ENCODE measurements around the gene KCNQ1.

Gene KCNQ1

DNA sequence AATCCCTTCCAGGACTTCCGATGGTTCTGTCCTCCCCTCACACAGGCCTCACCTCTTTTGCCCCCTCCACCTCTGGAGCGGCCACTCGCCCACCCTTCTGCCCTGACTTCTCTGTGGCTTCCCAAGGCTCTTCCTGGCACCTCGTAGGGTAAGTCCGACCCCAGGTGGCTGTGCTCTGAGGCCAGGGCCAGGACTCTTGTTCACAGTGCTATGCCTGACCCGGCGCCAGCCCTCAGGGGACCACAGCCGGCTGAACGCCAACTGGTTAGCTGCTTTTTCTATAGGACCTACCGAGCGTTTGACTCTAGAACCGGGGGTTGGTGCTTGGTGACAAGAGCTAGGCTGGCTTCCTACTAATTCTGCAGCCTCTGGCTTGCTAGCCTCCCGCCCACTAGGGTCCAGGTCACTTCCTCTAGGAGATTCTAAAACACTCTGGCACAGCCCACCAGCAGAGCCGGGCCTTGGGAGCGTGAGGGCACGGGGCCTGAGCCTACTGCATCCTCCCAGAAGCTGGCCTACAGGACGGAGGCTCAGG, 283.4 kb downstream of the KCNQ1 start:
- H3K36me3 ChIP-seq (ENCODE audit: insufficient read depth, low read length), result no peaks in the 10 kb centered on the region
- no peak overlapping the region for H2AFZ ChIP-seq (ENCODE audit: low read depth, low read length)
- no peaks in the 10 kb centered on the region for H3K9me3 ChIP-seq (ENCODE audit: insufficient read depth, low read length, severe bottlenecking)
- H3K4me1 ChIP-seq (ENCODE audit: insufficient read depth, low read length), result no peaks in the 10 kb centered on the region
- H3K27ac ChIP-seq (ENCODE audit: low read length), result no peak overlapping the region
- no peak for TF ChIP-seq EZH2 (IDR thresholded peaks at IDR 0.05; ENCODE audit: borderline replicate concordance, low read depth, low read length, severe bottlenecking)
- TF ChIP-seq, protein P1, sequence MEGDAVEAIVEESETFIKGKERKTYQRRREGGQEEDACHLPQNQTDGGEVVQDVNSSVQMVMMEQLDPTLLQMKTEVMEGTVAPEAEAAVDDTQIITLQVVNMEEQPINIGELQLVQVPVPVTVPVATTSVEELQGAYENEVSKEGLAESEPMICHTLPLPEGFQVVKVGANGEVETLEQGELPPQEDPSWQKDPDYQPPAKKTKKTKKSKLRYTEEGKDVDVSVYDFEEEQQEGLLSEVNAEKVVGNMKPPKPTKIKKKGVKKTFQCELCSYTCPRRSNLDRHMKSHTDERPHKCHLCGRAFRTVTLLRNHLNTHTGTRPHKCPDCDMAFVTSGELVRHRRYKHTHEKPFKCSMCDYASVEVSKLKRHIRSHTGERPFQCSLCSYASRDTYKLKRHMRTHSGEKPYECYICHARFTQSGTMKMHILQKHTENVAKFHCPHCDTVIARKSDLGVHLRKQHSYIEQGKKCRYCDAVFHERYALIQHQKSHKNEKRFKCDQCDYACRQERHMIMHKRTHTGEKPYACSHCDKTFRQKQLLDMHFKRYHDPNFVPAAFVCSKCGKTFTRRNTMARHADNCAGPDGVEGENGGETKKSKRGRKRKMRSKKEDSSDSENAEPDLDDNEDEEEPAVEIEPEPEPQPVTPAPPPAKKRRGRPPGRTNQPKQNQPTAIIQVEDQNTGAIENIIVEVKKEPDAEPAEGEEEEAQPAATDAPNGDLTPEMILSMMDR (IDR thresholded peaks at IDR 0.05; ENCODE audit: borderline replicate concordance, extremely low read depth, low read length, poor library complexity, severe bottlenecking), result no peak
- no peak overlapping the region for H3K9ac ChIP-seq (ENCODE audit: low read depth, low read length)
- peaks cover 11% of the 10 kb centered on the region for H3K27me3 ChIP-seq (ENCODE audit: insufficient read depth, low read length, poor library complexity)
- no peaks in the 10 kb centered on the region for H3K79me2 ChIP-seq (ENCODE audit: insufficient read depth, low read length)
- H3K4me2 ChIP-seq (ENCODE audit: insufficient read depth, low read length), result no peak overlapping the region
- peaks cover 6% of the 10 kb centered on the region for H4K20me1 ChIP-seq (ENCODE audit: insufficient read depth, low read length)
- DNase-seq, result no peak
- ATAC-seq (ENCODE audit: insufficient read depth, low read depth), result no peak
- no peak overlapping the region for H3K4me3 ChIP-seq (ENCODE audit: low read depth in 1 of 2, low read length in 2 of 2)

- peaks cover 6% of the 10 kb centered on the region for H4K20me1 ChIP-seq (ENCODE audit: insufficient read depth, low read length)
- no peak for ATAC-seq (ENCODE audit: insufficient read depth, low read depth)
- H3K27me3 ChIP-seq (ENCODE audit: insufficient read depth, low read length, poor library complexity), result peaks cover 11% of the 10 kb centered on the region
- H3K79me2 ChIP-seq (ENCODE audit: insufficient read depth, low read length), result no peaks in the 10 kb centered on the region
- H3K4me2 ChIP-seq (ENCODE audit: insufficient read depth, low read length), result no peak overlapping the region
- no peak for DNase-seq
- no peaks in the 10 kb centered on the region for H3K36me3 ChIP-seq (ENCODE audit: insufficient read depth, low read length)
- no peaks in the 10 kb centered on the region for H3K9me3 ChIP-seq (ENCODE audit: insufficient read depth, low read length, severe bottlenecking)
- no peak overlapping the region for H3K4me3 ChIP-seq (ENCODE audit: low read depth in 1 of 2, low read length in 2 of 2)
- no peaks in the 10 kb centered on the region for H3K4me1 ChIP-seq (ENCODE audit: insufficient read depth, low read length)
- no peak overlapping the region for H3K27ac ChIP-seq (ENCODE audit: low read length)
- H2AFZ ChIP-seq (ENCODE audit: low read depth, low read length), result no peak overlapping the region
- no peak for TF ChIP-seq EZH2 (IDR thresholded peaks at IDR 0.05; ENCODE audit: borderline replicate concordance, low read depth, low read length, severe bottlenecking)
- TF ChIP-seq, protein P1 (IDR thresholded peaks at IDR 0.05; ENCODE audit: borderline replicate concordance, extremely low read depth, low read length, poor library complexity, severe bottlenecking), result no peak
- no peak overlapping the region for H3K9ac ChIP-seq (ENCODE audit: low read depth, low read length)
These were observed 284.0 kb downstream of the KCNQ1 start for GRCh38 chr11:2728663-2729332.

DNA sequence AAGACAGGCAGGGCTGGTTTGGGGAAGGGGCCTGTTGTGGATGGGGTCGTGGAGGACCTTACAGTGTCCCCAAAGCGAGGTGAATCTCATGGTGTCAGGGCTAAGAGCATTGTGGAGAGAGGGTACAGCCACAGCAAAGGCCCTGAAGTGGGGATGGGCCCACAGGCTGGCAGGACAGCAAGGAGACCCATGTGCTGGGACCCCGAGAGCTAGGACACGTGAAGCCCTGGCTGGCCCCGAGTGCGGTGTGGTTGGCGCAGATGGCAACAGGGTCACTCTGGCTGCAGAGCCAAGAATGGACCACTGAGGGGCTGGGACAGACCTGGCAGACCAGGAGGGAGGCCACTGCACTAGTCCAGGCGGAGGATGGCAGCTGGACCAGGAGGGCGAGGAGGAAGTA, 285.0 kb downstream of the KCNQ1 start:
- H3K27me3 ChIP-seq (ENCODE audit: insufficient read depth, low read length, poor library complexity), result peaks cover 7% of the 10 kb centered on the region
- no peak overlapping the region for H3K27ac ChIP-seq (ENCODE audit: low read length)
- no peak overlapping the region for H3K4me2 ChIP-seq (ENCODE audit: insufficient read depth, low read length)
- no peaks in the 10 kb centered on the region for H3K36me3 ChIP-seq (ENCODE audit: insufficient read depth, low read length)
- no peak overlapping the region for H3K4me3 ChIP-seq (ENCODE audit: low read depth in 1 of 2, low read length in 2 of 2)
- H3K79me2 ChIP-seq (ENCODE audit: insufficient read depth, low read length), result no peaks in the 10 kb centered on the region
- no peak for DNase-seq
- H2AFZ ChIP-seq (ENCODE audit: low read depth, low read length), result no peak overlapping the region
- no peak overlapping the region for H3K9ac ChIP-seq (ENCODE audit: low read depth, low read length)
- TF ChIP-seq EZH2 (IDR thresholded peaks at IDR 0.05; ENCODE audit: borderline replicate concordance, low read depth, low read length, severe bottlenecking), result no peak
- TF ChIP-seq, protein P1 (IDR thresholded peaks at IDR 0.05; ENCODE audit: borderline replicate concordance, extremely low read depth, low read length, poor library complexity, severe bottlenecking), result no peak
- ATAC-seq (ENCODE audit: insufficient read depth, low read depth), result no peak
- H3K4me1 ChIP-seq (ENCODE audit: insufficient read depth, low read length), result no peaks in the 10 kb centered on the region
- no peaks in the 10 kb centered on the region for H3K9me3 ChIP-seq (ENCODE audit: insufficient read depth, low read length, severe bottlenecking)
- H4K20me1 ChIP-seq (ENCODE audit: insufficient read depth, low read length), result no peaks in the 10 kb centered on the region; the same call in none of the 2 replicates
